ENCODE data around the gene KLHL6. TPM values are rescaled to one million over a fixed set of nuclear protein-coding genes. Genes with fewer than 3 reads are reported as not detected.

Gene KLHL6
- total and polyA plus RNA-seq, 12 donors: 0.47 to 5.1 (median 0.89) TPM

DNA sequence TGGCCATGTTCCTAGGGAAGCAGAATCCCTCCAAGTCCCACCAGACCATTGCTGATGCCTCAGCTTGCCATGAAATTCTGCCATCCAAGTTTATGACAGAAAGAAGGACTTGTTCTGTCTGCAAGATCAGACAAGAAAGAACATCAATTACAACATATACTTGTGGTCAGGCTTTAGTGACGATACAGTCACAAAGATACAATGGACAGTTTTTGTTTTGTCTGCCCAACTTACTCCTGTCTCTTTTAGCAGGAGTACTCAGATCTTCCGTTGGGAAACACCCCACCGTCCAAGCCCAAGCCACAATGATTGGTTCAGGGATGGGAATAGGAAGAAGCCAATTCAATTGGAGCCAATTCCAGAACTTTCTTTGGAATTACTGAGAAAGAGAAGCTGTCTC is 15.7 kb downstream of the KLHL6 start:
- no peak for DNase-seq
- WGBS, 2 donors: 60 to 69% methylated on average over 3 of the region's 3 CpGs
- H3K4me1 ChIP-seq: peaks cover 0 to 66% (median 10%) of the 10 kb centered on the region in 9 donors
- TF ChIP-seq, protein P1, sequence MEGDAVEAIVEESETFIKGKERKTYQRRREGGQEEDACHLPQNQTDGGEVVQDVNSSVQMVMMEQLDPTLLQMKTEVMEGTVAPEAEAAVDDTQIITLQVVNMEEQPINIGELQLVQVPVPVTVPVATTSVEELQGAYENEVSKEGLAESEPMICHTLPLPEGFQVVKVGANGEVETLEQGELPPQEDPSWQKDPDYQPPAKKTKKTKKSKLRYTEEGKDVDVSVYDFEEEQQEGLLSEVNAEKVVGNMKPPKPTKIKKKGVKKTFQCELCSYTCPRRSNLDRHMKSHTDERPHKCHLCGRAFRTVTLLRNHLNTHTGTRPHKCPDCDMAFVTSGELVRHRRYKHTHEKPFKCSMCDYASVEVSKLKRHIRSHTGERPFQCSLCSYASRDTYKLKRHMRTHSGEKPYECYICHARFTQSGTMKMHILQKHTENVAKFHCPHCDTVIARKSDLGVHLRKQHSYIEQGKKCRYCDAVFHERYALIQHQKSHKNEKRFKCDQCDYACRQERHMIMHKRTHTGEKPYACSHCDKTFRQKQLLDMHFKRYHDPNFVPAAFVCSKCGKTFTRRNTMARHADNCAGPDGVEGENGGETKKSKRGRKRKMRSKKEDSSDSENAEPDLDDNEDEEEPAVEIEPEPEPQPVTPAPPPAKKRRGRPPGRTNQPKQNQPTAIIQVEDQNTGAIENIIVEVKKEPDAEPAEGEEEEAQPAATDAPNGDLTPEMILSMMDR (IDR thresholded peaks at IDR 0.05): no peak
- H3K4me3 ChIP-seq: no peak overlapping the region
- no peaks in the 10 kb centered on the region for H3K9me3 ChIP-seq
- ATAC-seq: no peak
- intact Hi-C loops (cut with DNase I): no loop called here
- peak overlapping the region in 1 of 10 donors; percentile 68 for H3K27ac ChIP-seq
- no peaks in the 10 kb centered on the region for H3K36me3 ChIP-seq
- H3K27me3 ChIP-seq: no peaks in the 10 kb centered on the region

DNA sequence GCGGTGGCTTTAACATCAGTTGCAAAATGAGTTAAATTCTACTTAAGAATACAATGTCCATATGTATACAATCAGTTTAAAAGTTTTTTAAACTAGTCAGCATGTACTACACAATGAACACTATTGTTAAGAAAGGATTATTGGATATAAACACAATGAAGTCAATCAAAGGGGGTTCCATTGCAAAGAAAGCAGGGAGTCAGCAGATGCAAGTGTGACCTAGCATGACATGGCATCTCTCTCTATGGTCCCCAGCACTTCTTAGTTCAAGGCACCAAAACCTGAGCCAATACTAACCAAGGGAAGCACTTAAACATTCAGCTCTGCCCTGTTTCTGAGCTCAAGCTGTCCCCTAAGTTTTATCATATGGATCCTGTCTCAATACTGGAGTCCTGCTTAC is 17.0 kb downstream of the KLHL6 start:
- intact Hi-C loops (cut with DNase I): no loop called here
- no peak for DNase-seq
- no peak overlapping the region for H3K4me3 ChIP-seq
- TF ChIP-seq, protein P1 (IDR thresholded peaks at IDR 0.05): no peak
- no peak for ATAC-seq
- H3K27me3 ChIP-seq: no peaks in the 10 kb centered on the region
- no peaks in the 10 kb centered on the region for H3K36me3 ChIP-seq
- H3K9me3 ChIP-seq: no peaks in the 10 kb centered on the region
- H3K4me1 ChIP-seq: peaks cover 0 to 76% (median 10%) of the 10 kb centered on the region in 9 donors
- peak overlapping the region in 1 of 10 donors; percentile 68 for H3K27ac ChIP-seq
- WGBS, 2 donors: 95 to 98% methylated on average over 1 of the region's 1 CpG

DNA sequence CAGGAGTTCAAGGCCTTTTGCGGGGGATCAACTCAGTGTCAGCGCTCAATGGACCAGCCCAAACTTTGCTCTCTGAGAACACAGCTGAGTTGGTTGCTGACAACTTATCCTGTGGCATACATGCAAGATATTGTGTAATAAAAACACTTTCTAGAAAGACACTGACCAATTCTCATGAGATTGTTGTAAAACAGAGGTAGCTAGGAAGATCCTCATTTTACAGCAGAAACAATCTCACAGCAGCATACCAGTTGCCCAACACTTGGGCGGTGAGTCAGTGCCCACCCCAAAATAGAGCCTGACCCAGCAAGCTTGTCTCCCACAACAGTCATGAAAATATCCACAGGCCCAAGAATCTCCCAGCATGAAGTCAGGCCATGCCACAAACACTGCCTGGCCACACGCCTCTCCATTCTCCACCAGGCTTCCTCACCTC is 18.2 kb downstream of the KLHL6 start:
- intact Hi-C loops (cut with DNase I): no loop called here
- peak in 1 of 2 donors; percentile 32 for DNase-seq
- TF ChIP-seq, protein P1 (IDR thresholded peaks at IDR 0.05): no peak
- H3K4me3 ChIP-seq: no peak overlapping the region
- peak overlapping the region in 2 of 10 donors; percentile 62 to 75 for H3K27ac ChIP-seq
- H3K27me3 ChIP-seq: no peaks in the 10 kb centered on the region
- WGBS, 2 donors: 82 to 86% methylated on average over 4 of the region's 4 CpGs
- no peaks in the 10 kb centered on the region for H3K36me3 ChIP-seq
- ATAC-seq: peak; percentile 40 to 82 (median 71)
- H3K4me1 ChIP-seq: peaks cover 0 to 80% (median 10%) of the 10 kb centered on the region in 9 donors
- H3K9me3 ChIP-seq: peaks cover 0 to 3% (median 0%) of the 10 kb centered on the region in 11 donors

DNA sequence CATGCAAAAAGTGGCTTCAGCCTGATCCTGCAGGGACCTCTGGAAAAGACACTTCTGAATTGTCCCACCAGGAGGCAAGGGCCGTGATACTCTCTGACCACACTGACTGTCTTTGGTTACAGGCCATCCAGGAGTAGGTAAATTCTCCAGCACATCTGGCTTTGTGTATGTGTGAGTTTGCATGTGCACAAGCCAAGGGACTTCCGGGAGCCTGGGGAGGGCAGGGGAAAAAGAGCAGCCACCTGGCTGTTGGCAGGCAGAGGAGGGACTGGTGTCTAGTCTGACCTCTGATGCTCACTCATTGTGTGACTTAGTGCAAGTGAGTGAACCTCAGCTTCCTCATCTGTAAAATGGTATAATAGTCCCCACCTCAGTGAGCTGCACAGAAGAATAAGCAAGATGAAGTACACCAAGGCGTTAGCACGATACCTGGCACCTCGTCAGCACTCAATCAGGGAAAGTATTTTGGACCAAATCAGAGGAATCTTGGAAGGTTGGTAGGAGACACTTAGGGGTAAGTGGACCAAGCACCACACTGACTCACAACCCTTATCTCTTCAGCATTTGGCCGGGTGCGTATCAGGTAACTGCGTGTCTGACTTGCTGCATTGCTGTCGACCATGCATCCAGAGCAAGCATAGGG is 19.1 kb downstream of the KLHL6 start:
- intact Hi-C loops (cut with DNase I): no loop called here
- ATAC-seq: no peak
- H3K4me1 ChIP-seq: peaks cover 0 to 70% (median 10%) of the 10 kb centered on the region in 9 donors
- H3K27ac ChIP-seq: peak overlapping the region in 1 of 10 donors; percentile 75
- H3K4me3 ChIP-seq: no peak overlapping the region
- 89 to 90% methylated on average over 9 of the region's 9 CpGs for WGBS, 2 donors
- DNase-seq: no peak
- no peaks in the 10 kb centered on the region for H3K36me3 ChIP-seq
- H3K27me3 ChIP-seq: no peaks in the 10 kb centered on the region
- peaks cover 0 to 6% (median 0%) of the 10 kb centered on the region in 11 donors for H3K9me3 ChIP-seq
- TF ChIP-seq, protein P1 (IDR thresholded peaks at IDR 0.05): no peak
